Bronchial epithelial cell (primary cell): ENCODE measurements around the gene SCYGR4. TPM values are rescaled to one million over a fixed set of nuclear protein-coding genes. Genes with fewer than 3 reads are reported as not detected.

ENCODE experiments used
- DNase-seq: peaks from one replicate; pipeline ENCODE4 v3.0.0-alpha.2; 2010; ENCODE audit warnings: low read depth
- FAIRE-seq: peaks from 2 replicates; lab custom pipeline; 2011; peaks lifted over from hg19 to GRCh38; lab: Jason Lieb, UNC
- H3K27me3 ChIP-seq: 2 replicates; pipeline ENCODE4 v1.5.1; 2011; ENCODE audit warnings: low read length; ENCODE audit not compliant: control insufficient read depth, insufficient read depth
- H3K36me3 ChIP-seq: 2 replicates; pipeline ENCODE4 v1.5.1; 2011; ENCODE audit warnings: low read length; ENCODE audit not compliant: control insufficient read depth, insufficient read depth
- H3K4me3 ChIP-seq: 2 replicates; pipeline ENCODE4 v1.5.1; 2011; ENCODE audit warnings: mild to moderate bottlenecking, low read depth, low read length, control low read depth
- total RNA-seq: library from RNA; depleted of rRNA; stranded (reverse); fragments of >200 nt; gene quantifications from 2 replicates; pipeline ENCODE4 v1.2.1, GENCODE V29; 2014
- TF ChIP-seq, protein P1 (sequence below): IDR thresholded peaks from 2 replicates; pipeline ENCODE4 v1.5.1; 2011; ENCODE audit warnings: mild to moderate bottlenecking, moderate library complexity, low read length, control low read depth, inconsistent platforms; ENCODE audit not compliant: insufficient read depth, severe bottlenecking

SCYGR4 gene
- total RNA-seq, 1 donor from 2014 or later = not detected

DNA sequence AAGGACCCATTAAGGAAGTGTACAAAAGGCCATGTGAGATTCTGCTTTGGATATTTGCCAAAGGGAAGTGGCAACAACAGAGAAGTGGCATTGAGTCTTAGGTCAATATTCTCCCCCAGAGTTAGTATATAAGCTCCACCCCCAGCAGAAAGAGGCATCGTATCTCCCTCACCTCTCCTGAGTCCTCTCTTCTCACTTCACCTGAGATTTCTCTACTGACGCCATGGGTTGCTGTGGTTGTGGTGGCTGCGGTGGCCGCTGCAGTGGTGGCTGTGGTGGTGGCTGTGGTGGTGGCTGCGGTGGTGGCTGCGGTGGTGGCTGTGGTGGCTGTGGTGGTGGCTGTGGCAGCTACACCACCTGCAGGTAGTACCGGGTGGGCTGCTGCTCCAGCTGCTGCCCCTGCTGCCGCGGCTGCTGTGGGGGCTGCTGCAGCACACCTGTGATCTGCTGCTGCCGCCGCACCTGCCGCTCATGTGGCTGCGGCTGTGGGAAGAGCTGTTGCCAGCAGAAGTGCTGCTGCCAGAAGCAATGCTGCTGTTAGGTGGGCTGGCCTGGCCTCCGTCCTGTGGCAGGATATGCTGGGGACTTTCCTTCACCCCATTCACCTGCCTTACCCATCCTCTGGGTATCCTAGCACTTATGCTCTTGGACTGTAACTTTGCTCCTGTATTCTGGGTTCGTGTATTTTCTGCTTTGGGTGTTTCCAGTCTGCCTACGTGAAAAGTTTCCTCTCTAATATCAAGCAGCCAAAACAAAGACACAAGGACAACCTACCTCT is 8.5 kb upstream of the SCYGR4 start:
- H3K36me3 ChIP-seq = no peaks in the 10 kb centered on the region
- no peaks in the 10 kb centered on the region for H3K27me3 ChIP-seq
- FAIRE-seq (no peak), DNase-seq (no peak)
- no peak overlapping the region for H3K4me3 ChIP-seq
- TF ChIP-seq, protein P1, sequence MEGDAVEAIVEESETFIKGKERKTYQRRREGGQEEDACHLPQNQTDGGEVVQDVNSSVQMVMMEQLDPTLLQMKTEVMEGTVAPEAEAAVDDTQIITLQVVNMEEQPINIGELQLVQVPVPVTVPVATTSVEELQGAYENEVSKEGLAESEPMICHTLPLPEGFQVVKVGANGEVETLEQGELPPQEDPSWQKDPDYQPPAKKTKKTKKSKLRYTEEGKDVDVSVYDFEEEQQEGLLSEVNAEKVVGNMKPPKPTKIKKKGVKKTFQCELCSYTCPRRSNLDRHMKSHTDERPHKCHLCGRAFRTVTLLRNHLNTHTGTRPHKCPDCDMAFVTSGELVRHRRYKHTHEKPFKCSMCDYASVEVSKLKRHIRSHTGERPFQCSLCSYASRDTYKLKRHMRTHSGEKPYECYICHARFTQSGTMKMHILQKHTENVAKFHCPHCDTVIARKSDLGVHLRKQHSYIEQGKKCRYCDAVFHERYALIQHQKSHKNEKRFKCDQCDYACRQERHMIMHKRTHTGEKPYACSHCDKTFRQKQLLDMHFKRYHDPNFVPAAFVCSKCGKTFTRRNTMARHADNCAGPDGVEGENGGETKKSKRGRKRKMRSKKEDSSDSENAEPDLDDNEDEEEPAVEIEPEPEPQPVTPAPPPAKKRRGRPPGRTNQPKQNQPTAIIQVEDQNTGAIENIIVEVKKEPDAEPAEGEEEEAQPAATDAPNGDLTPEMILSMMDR = no peak

DNA sequence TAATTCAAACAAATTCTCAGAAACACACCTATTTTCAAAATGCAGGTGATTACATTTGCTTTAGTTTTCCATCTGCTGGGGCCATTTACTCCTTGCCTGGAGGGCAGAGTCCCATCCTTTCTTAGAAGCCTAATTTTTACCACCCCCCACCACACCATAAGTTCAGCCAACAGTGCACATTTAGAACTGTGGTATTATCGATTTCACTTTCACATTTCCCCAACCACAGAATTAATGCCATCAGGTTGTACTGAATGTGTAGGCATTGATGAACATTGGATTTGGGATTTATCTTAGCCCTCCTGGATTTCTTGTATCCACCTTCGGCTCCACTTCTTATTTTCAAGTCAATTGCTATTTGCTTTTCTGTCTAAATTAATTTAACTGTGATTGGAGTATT is 7.2 kb upstream of the SCYGR4 start:
- TF ChIP-seq, protein P1 = no peak
- Histone ChIP-seq H3K36me3 (no peaks in the 10 kb centered on the region), H3K27me3 (no peaks in the 10 kb centered on the region), H3K4me3 (no peak overlapping the region)
- no peak for DNase-seq
- no peak for FAIRE-seq

DNA sequence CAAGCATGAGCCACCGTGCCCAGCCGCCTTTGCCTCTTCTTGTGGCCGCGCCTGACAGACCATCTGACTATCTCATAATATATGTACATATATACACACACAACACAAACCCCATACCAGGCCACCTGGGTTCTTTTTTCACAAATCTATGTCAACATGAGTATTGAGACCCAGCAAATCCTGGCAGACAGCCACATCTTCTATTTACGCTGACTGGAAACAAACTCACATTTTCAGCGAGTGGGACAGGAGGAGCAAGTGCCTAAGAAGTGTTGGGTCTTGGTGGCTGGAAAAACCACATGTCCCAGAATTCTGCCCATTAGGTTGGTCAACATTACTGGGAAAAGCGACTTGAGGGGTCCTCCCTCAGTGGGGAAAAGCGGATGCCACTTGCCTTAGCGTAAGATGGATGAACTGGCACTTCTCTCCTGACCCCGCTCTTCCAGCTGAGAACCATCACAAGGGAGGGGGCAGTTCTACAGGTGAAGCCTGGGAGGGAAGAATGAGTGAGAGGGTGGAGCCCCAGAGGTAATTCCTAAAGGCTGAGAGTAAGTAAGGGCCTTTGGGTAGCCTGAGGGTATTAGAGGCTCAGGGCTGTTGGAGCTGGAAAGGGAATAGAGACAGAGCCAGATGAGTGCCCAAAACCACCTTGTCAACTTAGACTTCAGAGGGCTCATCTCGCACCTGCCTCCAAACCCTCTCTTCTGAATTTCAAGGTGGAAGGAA is 4.6 kb upstream of the SCYGR4 start:
- no peak overlapping the region for H3K4me3 ChIP-seq
- H3K27me3 ChIP-seq = no peaks in the 10 kb centered on the region
- H3K36me3 ChIP-seq = no peaks in the 10 kb centered on the region
- DNase-seq = no peak
- TF ChIP-seq, protein P1 = no peak
- FAIRE-seq = no peak

DNA sequence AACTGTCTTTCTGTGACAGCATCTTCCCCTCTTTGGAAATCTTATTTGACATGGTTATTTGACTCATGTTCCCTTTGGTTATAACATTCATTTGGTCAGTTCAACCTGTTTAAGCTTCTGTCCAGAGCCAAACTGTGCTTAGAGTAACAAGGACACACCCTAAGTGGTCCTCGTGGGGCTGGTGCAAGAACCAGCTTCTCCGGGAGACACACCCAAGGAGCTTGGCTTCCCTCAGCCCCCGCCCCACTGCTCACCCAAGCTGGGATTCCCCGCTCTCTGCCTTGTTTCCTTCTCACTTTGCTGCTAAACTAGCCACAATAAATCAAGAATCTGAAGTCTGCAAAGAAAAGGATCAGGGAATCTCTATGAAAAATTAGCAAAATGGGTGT is 4.0 kb upstream of the SCYGR4 start:
- Histone ChIP-seq H3K36me3 (no peaks in the 10 kb centered on the region), H3K27me3 (peaks cover 1% of the 10 kb centered on the region), H3K4me3 (no peak overlapping the region)
- TF ChIP-seq, protein P1 = no peak
- DNase-seq (peak; percentile 10), FAIRE-seq (no peak)

DNA sequence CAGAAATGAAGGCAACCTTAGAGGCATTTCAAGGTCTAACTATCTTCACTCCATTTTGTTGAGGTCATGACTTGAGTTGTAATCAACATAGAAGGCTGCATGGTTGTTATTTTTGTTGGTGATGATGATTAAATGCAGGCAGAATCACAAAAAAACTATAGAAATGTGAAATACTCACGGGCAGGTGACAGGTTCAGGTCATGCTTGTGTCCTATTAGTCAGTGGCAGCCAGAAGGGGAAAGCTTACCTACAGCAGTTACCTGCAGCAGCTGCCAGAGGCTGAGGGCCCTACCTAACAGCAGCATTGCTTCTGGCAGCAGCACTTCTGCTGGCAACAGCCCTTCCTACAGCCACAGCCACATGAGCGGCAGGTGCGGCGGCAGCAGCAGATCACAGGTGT is 3.1 kb upstream of the SCYGR4 start:
- no peaks in the 10 kb centered on the region for H3K36me3 ChIP-seq
- DNase-seq (no peak), FAIRE-seq (no peak)
- H3K4me3 ChIP-seq = no peak overlapping the region
- TF ChIP-seq, protein P1 = no peak
- H3K27me3 ChIP-seq = peaks cover 1% of the 10 kb centered on the region
